GM18502 (cell line): ENCODE data around the gene PTPA.

ENCODE experiments used
- ATAC-seq: cut with Tn5 transposase; IDR thresholded peaks from one replicate; pipeline ENCODE4 v1.9.1; 2021; ENCODE audit warnings: mild to moderate bottlenecking; ENCODE audit not compliant: unreplicated experiment, poor library complexity

The PTPA gene

GRCh38 chr9:129174102-129174723, 63.0 kb downstream of the PTPA start:
- no peak for ATAC-seq

GRCh38 chr9:129174724-129175514, 63.7 kb downstream of the PTPA start:
- no peak for ATAC-seq

- no peak for ATAC-seq
Measured at GRCh38 chr9:129175515-129175824, 64.3 kb downstream of the PTPA start.

- ATAC-seq: no peak
Measured at GRCh38 chr9:129175825-129176633, 64.8 kb downstream of the PTPA start.

GRCh38 chr9:129176701-129177442, 65.7 kb downstream of the PTPA start:
- ATAC-seq: peak; percentile 0

- ATAC-seq: peak; percentile 23
Measured at GRCh38 chr9:129177443-129177790, 66.2 kb downstream of the PTPA start.

GRCh38 chr9:129177791-129178567, 66.8 kb downstream of the PTPA start, which contains the start of gene IER5L:
IER5L (minus strand) TSS chr9:129178261; CDS start chr9:129178052, 209 bp downstream.
- peak; percentile 83 for ATAC-seq

- ATAC-seq: no peak
Measured at GRCh38 chr9:129178568-129179382, 67.6 kb downstream of the PTPA start.

GRCh38 chr9:129181246-129181645, 70.0 kb downstream of the PTPA start:
- ATAC-seq: no peak

- ATAC-seq: no peak
Measured at GRCh38 chr9:129182122-129182521, 70.9 kb downstream of the PTPA start.

- no peak for ATAC-seq
Measured at GRCh38 chr9:129182625-129183494, 71.6 kb downstream of the PTPA start.

GRCh38 chr9:129183495-129184218, 72.4 kb downstream of the PTPA start:
- no peak for ATAC-seq

GRCh38 chr9:129184219-129184524, 73.0 kb downstream of the PTPA start:
- ATAC-seq: no peak

GRCh38 chr9:129184596-129185122, 73.4 kb downstream of the PTPA start:
- no peak for ATAC-seq

GRCh38 chr9:129185402-129185801, 74.2 kb downstream of the PTPA start:
- ATAC-seq: no peak

- no peak for ATAC-seq
Measured at GRCh38 chr9:129185991-129186390, 74.8 kb downstream of the PTPA start.

- no peak for ATAC-seq
Measured at GRCh38 chr9:129187042-129187441, 75.8 kb downstream of the PTPA start.
